K562 (cell line): Measurements from ENCODE around the gene ZKSCAN3. TPM values are rescaled to one million over a fixed set of nuclear protein-coding genes. Genes with fewer than 3 reads are reported as not detected.

Experiments
- C11orf30 ChIP-seq: fragments of 450-650 bp; IDR thresholded peaks from 2 replicates; pipeline ENCODE4 v1.6.1; 2016; ENCODE audit warnings: low read depth, mild to moderate bottlenecking
- DIDO1 ChIP-seq: fragments of 450-650 bp; IDR thresholded peaks from 2 replicates; pipeline ENCODE4 v1.6.1; 2016; ENCODE audit warnings: low read depth, missing biosample characterization, missing genetic modification characterization
- EP400 ChIP-seq: fragments of 450-650 bp; IDR thresholded peaks from 2 replicates; pipeline ENCODE4 v1.6.1; 2017; ENCODE audit warnings: antibody characterized with exemption, mild to moderate bottlenecking, moderate library complexity
- FUS ChIP-seq: fragments of 200-400 bp; formaldehyde crosslinking; optimal IDR thresholded peaks from 2 replicates; pipeline ENCODE3; 2017; ENCODE audit warnings: low read depth, low read length
- GABPB1 ChIP-seq: sonication (generic); formaldehyde crosslinking; IDR thresholded peaks from 2 replicates; pipeline ENCODE4 v1.8.0; 2022; ENCODE audit warnings: mild to moderate bottlenecking, missing genetic modification reagents
- IFI16 ChIP-seq: fragments of 250-450 bp; sonication (Bioruptor Pico); IDR thresholded peaks from 2 replicates; pipeline ENCODE4 v2.1.2; 2022; ENCODE audit warnings: mild to moderate bottlenecking, inconsistent platforms
- MTA1 ChIP-seq: fragments of 450-650 bp; IDR thresholded peaks from 2 replicates; pipeline ENCODE4 v1.6.1; 2017; ENCODE audit warnings: borderline replicate concordance
- NR4A1 ChIP-seq, 2 experiments: fragments of 250-450 bp in 1 of 2; fragments of 450-650 bp in 1 of 2; sonication (Bioruptor Pico) in 1 of 2; IDR thresholded peaks; 2 replicates each; pipeline versions ENCODE4 v1.4.0 to v1.6.1; 2016 to 2020; ENCODE audit warnings: mild to moderate bottlenecking in 2 of 2, missing compliant biosample characterization in 1 of 2, missing genetic modification characterization in 1 of 2, moderate library complexity in 1 of 2
- RBM22 ChIP-seq: fragments of 200-400 bp; formaldehyde crosslinking; IDR thresholded peaks from 2 replicates; pipeline ENCODE4 v1.6.1; 2018; ENCODE audit warnings: low read length, low read depth; ENCODE audit not compliant: poor library complexity, severe bottlenecking
- RFX1 ChIP-seq: fragments of 450-650 bp; IDR thresholded peaks from 2 replicates; pipeline ENCODE4 v1.6.1; 2016; ENCODE audit warnings: mild to moderate bottlenecking, moderate library complexity
- SLC30A9 ChIP-seq: fragments of 250-450 bp; sonication (Bioruptor Pico); IDR thresholded peaks from 2 replicates; pipeline ENCODE4 v1.8.0; 2022; ENCODE audit warnings: mild to moderate bottlenecking, moderate library complexity
- STAT6 ChIP-seq: sonication (generic); formaldehyde crosslinking; IDR thresholded peaks from 2 replicates; pipeline ENCODE4 v1.8.1; 2023; ENCODE audit warnings: mild to moderate bottlenecking, missing genetic modification reagents
- TAF7 ChIP-seq: fragments of 450-650 bp; IDR thresholded peaks from 2 replicates; pipeline ENCODE4 v1.6.1; 2016; ENCODE audit warnings: missing genetic modification characterization, missing compliant biosample characterization
- TAL1 ChIP-seq: fragments of 450-650 bp; IDR thresholded peaks from 2 replicates; pipeline ENCODE4 v1.6.1; 2016; ENCODE audit warnings: mild to moderate bottlenecking
- THAP12 ChIP-seq: fragments of 250-450 bp; sonication (Bioruptor Pico); IDR thresholded peaks from 2 replicates; pipeline ENCODE4 v1.9.0; 2021; ENCODE audit warnings: mild to moderate bottlenecking, inconsistent platforms
- ZNF121 ChIP-seq: sonication (generic); formaldehyde crosslinking; conservative IDR thresholded peaks from 2 replicates; pipeline ENCODE4 v1.8.0; 2022; ENCODE audit warnings: missing genetic modification reagents
- ZNF23 ChIP-seq: fragments of 250-450 bp; sonication (Bioruptor Pico); IDR thresholded peaks from 2 replicates; pipeline ENCODE4 v1.4.0; 2020; ENCODE audit warnings: mild to moderate bottlenecking
- ZNF311 ChIP-seq: fragments of 250-450 bp; sonication (Bioruptor Pico); IDR thresholded peaks from 2 replicates; pipeline ENCODE4 v1.4.0; 2020; ENCODE audit warnings: mild to moderate bottlenecking, moderate library complexity
- polyA plus RNA-seq, 8 experiments: library from polyadenylated mRNA; depleted of rRNA in 4 of 8; stranded (reverse) in 5 of 8; unstranded in 3 of 8; fragments of >200 nt; fragmentation: Nextera tagmentation in 2 of 8; fragmentation: Illumina TruSeq in 1 of 8; extraction: Ambion mirVana in 2 of 8; extraction: Trizol in 1 of 8; gene quantifications; 2 replicates each; pipeline versions ENCODE4 v1.2.1 to v1.2.3, GENCODE V29; 2011 to 2014; ENCODE audit warnings: inconsistent platforms in 1 of 8, missing spikeins in 1 of 8
- total RNA-seq, 7 experiments: library from RNA; depleted of rRNA in 6 of 7; stranded (reverse); fragments of >200 nt in 6 of 7; fragmentation: Illumina TruSeq in 2 of 7; extraction: Trizol in 2 of 7; gene quantifications; 2 replicates each; pipeline versions ENCODE4 v1.2.1 to v1.2.3, GENCODE V29; 2011 to 2021; ENCODE audit warnings: low replicate concordance in 1 of 7
- TF ChIP-seq, protein P1 (sequence below): fragments of 250-450 bp; sonication (Bioruptor Pico); IDR thresholded peaks from 2 replicates; pipeline ENCODE4 v1.5.1; 2021; ENCODE audit warnings: mild to moderate bottlenecking
- TF ChIP-seq, protein P2 (sequence below): fragments of 450-650 bp; IDR thresholded peaks from 2 replicates; pipeline ENCODE4 v1.6.1; 2016; ENCODE audit warnings: borderline replicate concordance

The ZKSCAN3 gene
- total and polyA plus RNA-seq, 9 of the 15 experiments (the other 6 are each of a cell fraction or from before 2014, with no cell fraction given): 3.0 to 12.4 (median 10.2) TPM

DNA sequence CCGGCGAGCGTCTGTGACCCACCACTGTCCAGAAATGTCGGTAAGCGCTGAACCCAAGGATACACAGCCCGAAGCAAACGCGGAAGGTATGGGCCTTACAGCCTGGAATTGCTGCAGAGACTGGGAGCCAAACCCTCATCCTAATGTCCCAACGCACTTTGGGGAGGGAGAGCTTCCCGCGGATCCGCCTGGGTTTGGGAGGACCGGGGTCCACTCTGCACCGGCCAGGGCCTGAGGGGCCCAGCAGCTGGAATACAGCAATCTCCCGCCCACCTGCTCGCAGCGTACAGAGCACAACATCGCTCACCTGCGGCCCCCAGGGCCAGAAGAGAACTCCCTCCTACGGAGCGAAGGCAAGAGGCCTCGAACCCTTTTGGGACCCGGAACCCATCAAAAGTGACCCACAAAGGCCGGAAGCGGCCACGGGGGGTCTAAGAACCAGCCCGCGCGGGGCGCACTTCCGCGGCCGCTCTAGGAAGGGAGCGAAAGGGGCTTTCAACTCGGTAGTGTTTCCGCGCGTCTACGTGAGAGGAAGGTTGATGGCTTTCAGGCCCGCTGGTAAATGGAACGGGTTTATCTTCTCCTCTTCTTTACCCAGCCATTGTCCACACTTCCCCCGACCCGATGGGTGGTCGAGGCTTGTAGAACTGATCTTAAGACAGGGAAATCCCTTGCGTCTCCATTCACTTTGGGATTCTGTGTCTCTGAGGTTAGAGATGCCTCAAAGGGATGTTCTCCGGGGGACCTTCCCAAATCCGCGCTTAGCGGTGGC, 49.8 kb downstream of the ZKSCAN3 start, which contains the start of gene ZSCAN12 (continued):
- TF ChIP-seq RFX1 (no peak), GABPB1 (CRISPR knock-in tag) (peak; percentile 99), STAT6 (CRISPR knock-in tag) (no peak; the same call in 1 of the 2 replicates), THAP12 (CRISPR knock-in tag) (peak; percentile 100), C11orf30 (peak; percentile 91), MTA1 (peak; percentile 68; the same call in 1 of the 2 replicates), FUS (no peak), TAL1 (peak; percentile 13; the same call in 1 of the 2 replicates), DIDO1 (peak; percentile 97), SLC30A9 (CRISPR knock-in tag) (no peak), ZNF121 (CRISPR knock-in tag) (0 out of 2 replicates have a peak, but pooled peaks have one; percentile 6), ZNF23 (CRISPR knock-in tag) (no peak), TAF7 (tag) (peak; percentile 89), IFI16 (CRISPR knock-in tag) (no peak), RBM22 (peak; percentile 95), NR4A1 (CRISPR knock-in tag; IDR thresholded peaks at IDR 0.05) (no peak; the same call in 1 of the 2 replicates), NR4A1 (tag; IDR thresholded peaks at IDR 0.05) (peak; percentile 50; the same call in 1 of the 2 replicates), EP400 (peak; percentile 95), ZNF311 (CRISPR knock-in tag) (no peak)
- TF ChIP-seq, protein P1, sequence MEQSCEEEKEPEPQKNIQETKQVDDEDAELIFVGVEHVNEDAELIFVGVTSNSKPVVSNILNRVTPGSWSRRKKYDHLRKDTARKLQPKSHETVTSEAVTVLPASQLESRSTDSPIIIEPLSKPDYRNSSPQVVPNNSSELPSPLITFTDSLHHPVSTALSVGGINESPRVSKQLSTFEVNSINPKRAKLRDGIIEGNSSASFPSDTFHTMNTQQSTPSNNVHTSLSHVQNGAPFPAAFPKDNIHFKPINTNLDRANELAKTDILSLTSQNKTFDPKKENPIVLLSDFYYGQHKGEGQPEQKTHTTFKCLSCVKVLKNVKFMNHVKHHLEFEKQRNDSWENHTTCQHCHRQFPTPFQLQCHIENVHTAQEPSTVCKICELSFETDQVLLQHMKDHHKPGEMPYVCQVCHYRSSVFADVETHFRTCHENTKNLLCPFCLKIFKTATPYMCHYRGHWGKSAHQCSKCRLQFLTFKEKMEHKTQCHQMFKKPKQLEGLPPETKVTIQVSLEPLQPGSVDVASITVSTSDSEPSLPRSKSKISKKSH (CRISPR knock-in tag): no peak
- TF ChIP-seq, protein P2, sequence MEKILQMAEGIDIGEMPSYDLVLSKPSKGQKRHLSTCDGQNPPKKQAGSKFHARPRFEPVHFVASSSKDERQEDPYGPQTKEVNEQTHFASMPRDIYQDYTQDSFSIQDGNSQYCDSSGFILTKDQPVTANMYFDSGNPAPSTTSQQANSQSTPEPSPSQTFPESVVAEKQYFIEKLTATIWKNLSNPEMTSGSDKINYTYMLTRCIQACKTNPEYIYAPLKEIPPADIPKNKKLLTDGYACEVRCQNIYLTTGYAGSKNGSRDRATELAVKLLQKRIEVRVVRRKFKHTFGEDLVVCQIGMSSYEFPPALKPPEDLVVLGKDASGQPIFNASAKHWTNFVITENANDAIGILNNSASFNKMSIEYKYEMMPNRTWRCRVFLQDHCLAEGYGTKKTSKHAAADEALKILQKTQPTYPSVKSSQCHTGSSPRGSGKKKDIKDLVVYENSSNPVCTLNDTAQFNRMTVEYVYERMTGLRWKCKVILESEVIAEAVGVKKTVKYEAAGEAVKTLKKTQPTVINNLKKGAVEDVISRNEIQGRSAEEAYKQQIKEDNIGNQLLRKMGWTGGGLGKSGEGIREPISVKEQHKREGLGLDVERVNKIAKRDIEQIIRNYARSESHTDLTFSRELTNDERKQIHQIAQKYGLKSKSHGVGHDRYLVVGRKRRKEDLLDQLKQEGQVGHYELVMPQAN: no peak; the same call in 1 of the 2 replicates
